OCI-LY1 (cell line): ENCODE data around the gene KCTD13.

ENCODE experiments used
- H2AFZ ChIP-seq: fragments of 200-600 bp; sonication (generic), shearing (Covaris generic); 2 replicates; pipeline ENCODE4 v1.6.0; 2014; ENCODE audit warnings: antibody characterized with exemption, mild to moderate bottlenecking, low read length
- H3F3A ChIP-seq: fragments of 200-600 bp; sonication (generic), shearing (Covaris generic); 2 replicates; pipeline ENCODE4 v1.6.0; 2014; ENCODE audit warnings: mild to moderate bottlenecking, antibody characterized with exemption, low read length, moderate library complexity; ENCODE audit not compliant: insufficient read depth
- H3K27ac ChIP-seq: fragments of 200-600 bp; sonication (generic); 2 replicates; pipeline ENCODE4 v1.5.1; 2014; ENCODE audit warnings: low read length, mixed run types, mild to moderate bottlenecking, low read depth; ENCODE audit not compliant: poor library complexity, severe bottlenecking
- H3K27me3 ChIP-seq: fragments of 200-600 bp; sonication (generic); 2 replicates; pipeline ENCODE4 v1.6.0; 2014; ENCODE audit warnings: antibody characterized with exemption, mild to moderate bottlenecking, low read length, moderate library complexity; ENCODE audit not compliant: insufficient read depth
- H3K36me3 ChIP-seq: fragments of 200-600 bp; sonication (generic); 2 replicates; pipeline ENCODE4 v1.6.1; 2014; ENCODE audit warnings: mild to moderate bottlenecking, antibody characterized with exemption, low read length, moderate library complexity, mixed read lengths; ENCODE audit not compliant: insufficient read depth
- H3K4me1 ChIP-seq: fragments of 200-600 bp; sonication (generic); 2 replicates; pipeline ENCODE4 v1.5.1; 2014; ENCODE audit warnings: mild to moderate bottlenecking, low read length, moderate library complexity; ENCODE audit not compliant: insufficient read depth, severe bottlenecking
- H3K4me2 ChIP-seq: fragments of 200-600 bp; sonication (generic), shearing (Covaris generic); 2 replicates; pipeline ENCODE4 v1.6.1; 2014; ENCODE audit warnings: low read length
- H3K4me3 ChIP-seq: fragments of 200-600 bp; sonication (generic); 2 replicates; pipeline ENCODE4 v1.5.1; 2014; ENCODE audit warnings: low read length, low read depth, mild to moderate bottlenecking, mixed read lengths; ENCODE audit not compliant: poor library complexity, severe bottlenecking
- H3K79me2 ChIP-seq: fragments of 200-600 bp; shearing (Covaris generic); 2 replicates; pipeline ENCODE4 v1.6.1; 2016; ENCODE audit warnings: mixed run types, low read length, mixed read lengths; ENCODE audit not compliant: insufficient read depth
- H3K9ac ChIP-seq: fragments of 200-600 bp; sonication (generic), shearing (Covaris generic); 2 replicates; pipeline ENCODE4 v1.6.1; 2014; ENCODE audit warnings: mild to moderate bottlenecking, low read length, mixed read lengths
- H3K9me2 ChIP-seq: fragments of 200-600 bp; sonication (generic), shearing (Covaris generic); 2 replicates; pipeline ENCODE4 v1.6.1; 2014; ENCODE audit warnings: low read depth, mild to moderate bottlenecking, low read length, mixed read lengths
- H3K9me3 ChIP-seq: fragments of 200-600 bp; shearing (Covaris generic); 2 replicates; pipeline ENCODE4 v1.6.1; 2014; ENCODE audit warnings: low read length, mixed read lengths
- H4K20me1 ChIP-seq: fragments of 200-600 bp; sonication (generic), shearing (Covaris generic); 2 replicates; pipeline ENCODE4 v1.6.0; 2016; ENCODE audit warnings: mild to moderate bottlenecking, low read length; ENCODE audit not compliant: insufficient read depth
- CTCF ChIP-seq: fragments of 200-600 bp; sonication (generic), shearing (Covaris generic); IDR thresholded peaks from 2 replicates; pipeline ENCODE4 v1.5.1; 2017; ENCODE audit warnings: mild to moderate bottlenecking, antibody characterized with exemption, low read length, moderate library complexity, mixed read lengths
- EZH2 ChIP-seq: fragments of 200-600 bp; sonication (generic), shearing (Covaris generic); IDR thresholded peaks from 2 replicates; pipeline ENCODE4 v1.8.0; 2017; ENCODE audit warnings: borderline replicate concordance, mixed run types, mild to moderate bottlenecking, antibody characterized with exemption, low read length, moderate library complexity, mixed read lengths

The KCTD13 gene

GRCh38 chr16:29971304-29971703 lies 45.3 kb upstream of the KCTD13 start:
- Histone ChIP-seq H3K27ac (no peak overlapping the region), H3K36me3 (peaks cover 19% of the 10 kb centered on the region), H3K4me1 (peaks cover 20% of the 10 kb centered on the region), H2AFZ (no peak overlapping the region), H3K9me2 (no peaks in the 10 kb centered on the region), H3K9me3 (no peaks in the 10 kb centered on the region), H3F3A (no peaks in the 10 kb centered on the region; the same call in 1 of the 2 replicates), H3K9ac (no peak overlapping the region), H4K20me1 (no peaks in the 10 kb centered on the region), H3K4me3 (no peak overlapping the region), H3K27me3 (no peaks in the 10 kb centered on the region), H3K4me2 (no peak overlapping the region), H3K79me2 (peaks cover 11% of the 10 kb centered on the region)
- TF ChIP-seq CTCF: no peak
- no peak for TF ChIP-seq EZH2

DNA sequence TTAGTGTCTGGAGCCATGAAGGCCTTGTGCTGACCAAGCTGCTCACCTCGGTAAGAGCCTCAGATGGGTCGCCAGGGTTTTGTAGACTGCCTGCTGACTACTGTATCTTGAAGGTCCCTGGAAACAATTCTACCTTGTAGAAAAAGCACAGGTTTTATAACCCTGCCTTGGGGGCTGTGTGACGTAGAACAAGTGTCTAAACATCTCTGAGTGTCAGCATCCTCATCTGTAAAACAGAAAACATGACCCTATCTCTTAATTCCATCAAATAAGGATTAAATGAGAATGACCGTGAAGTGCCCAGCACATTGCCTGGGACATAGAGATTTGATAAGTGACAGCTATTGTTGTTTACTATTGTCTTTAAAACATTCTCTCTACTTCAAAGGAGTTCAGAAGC lies 42.2 kb upstream of the KCTD13 start:
- TF ChIP-seq CTCF: no peak
- TF ChIP-seq EZH2: no peak
- H3K4me1 ChIP-seq: no peaks in the 10 kb centered on the region

GRCh38 chr16:29963021-29963743 lies 37.2 kb upstream of the KCTD13 start:
- Histone ChIP-seq H4K20me1 (no peaks in the 10 kb centered on the region), H3K27ac (peak overlapping the region; percentile 11), H3K36me3 (peaks cover 4% of the 10 kb centered on the region; the same call in 1 of the 2 replicates), H3K27me3 (no peaks in the 10 kb centered on the region), H3F3A (no peaks in the 10 kb centered on the region), H3K4me2 (peak overlapping the region; percentile 89), H3K9ac (peak overlapping the region; percentile 77; the same call in 1 of the 2 replicates), H3K4me3 (peak overlapping the region; percentile 67), H3K9me2 (no peaks in the 10 kb centered on the region), H3K9me3 (no peaks in the 10 kb centered on the region), H3K4me1 (peaks cover 15% of the 10 kb centered on the region), H2AFZ (no peak overlapping the region), H3K79me2 (no peaks in the 10 kb centered on the region)
- TF ChIP-seq CTCF (no peak), EZH2 (no peak)

More for the DNA sequence above, 42.2 kb upstream of the KCTD13 start:
- Histone ChIP-seq H3K4me3 (no peak overlapping the region), H4K20me1 (no peaks in the 10 kb centered on the region), H3K27ac (no peak overlapping the region), H3K9me2 (no peaks in the 10 kb centered on the region), H3K79me2 (no peaks in the 10 kb centered on the region), H3F3A (no peaks in the 10 kb centered on the region; the same call in 1 of the 2 replicates), H3K4me2 (no peak overlapping the region), H3K9me3 (no peaks in the 10 kb centered on the region), H3K27me3 (no peaks in the 10 kb centered on the region), H2AFZ (no peak overlapping the region), H3K36me3 (peaks cover 19% of the 10 kb centered on the region), H3K9ac (no peak overlapping the region)
